Measurements from ENCODE around the gene RNF223. TPM values are rescaled to one million over a fixed set of nuclear protein-coding genes. Genes with fewer than 3 reads are reported as not detected.

Gene RNF223
- polyA plus RNA-seq, 1 experiment, result not detected

- CTCF ChIA-PET, result interaction anchor here (0.6 kb wide), 1 partner anchor 30 kb away, joined by 3 read pairs; no protein-coding TSS in a partner anchor
- no peak for TF ChIP-seq CTCF (IDR thresholded peaks at IDR 0.05; ENCODE audit: low read depth, low read length)
- Histone ChIP-seq H3K27ac (ENCODE audit: low read depth, low read length) (no peak overlapping the region), H3K9me3 (ENCODE audit: control insufficient read depth, insufficient read depth, low read length) (no peaks in the 10 kb centered on the region; the same call in 1 of the 2 replicates), H3K27me3 (ENCODE audit: control insufficient read depth, insufficient read depth, low read length) (no peaks in the 10 kb centered on the region), H3K4me3 (ENCODE audit: low read depth, low read length) (no peak overlapping the region)
- no peak for DNase-seq (ENCODE audit: low read depth, low spot score)
- POLR2A ChIA-PET, result no interaction called here
These were observed 25.3 kb downstream of the RNF223 start for GRCh38 chr1:1048765-1049164.

GRCh38 chr1:1047963-1048362, 26.1 kb downstream of the RNF223 start:
- no peak for TF ChIP-seq CTCF (IDR thresholded peaks at IDR 0.05; ENCODE audit: low read depth, low read length)
- H3K9me3 ChIP-seq (ENCODE audit: control insufficient read depth, insufficient read depth, low read length), result peaks cover 1% of the 10 kb centered on the region; the same call in 1 of the 2 replicates
- no peak for DNase-seq (ENCODE audit: low read depth, low spot score)
- POLR2A ChIA-PET, result no interaction called here
- no peak overlapping the region for H3K27ac ChIP-seq (ENCODE audit: low read depth, low read length)
- no peaks in the 10 kb centered on the region for H3K27me3 ChIP-seq (ENCODE audit: control insufficient read depth, insufficient read depth, low read length)
- no peak overlapping the region for H3K4me3 ChIP-seq (ENCODE audit: low read depth, low read length)
- CTCF ChIA-PET, result no interaction called here

- no peak for TF ChIP-seq CTCF (IDR thresholded peaks at IDR 0.05; ENCODE audit: low read depth, low read length)
- Histone ChIP-seq H3K4me3 (ENCODE audit: low read depth, low read length) (no peak overlapping the region), H3K9me3 (ENCODE audit: control insufficient read depth, insufficient read depth, low read length) (peaks cover 3% of the 10 kb centered on the region; the same call in 1 of the 2 replicates), H3K27ac (ENCODE audit: low read depth, low read length) (no peak overlapping the region), H3K27me3 (ENCODE audit: control insufficient read depth, insufficient read depth, low read length) (no peaks in the 10 kb centered on the region)
- no peak for DNase-seq (ENCODE audit: low read depth, low spot score)
- ChIA-PET CTCF (no interaction called here), POLR2A (no interaction called here)
These were observed 26.7 kb downstream of the RNF223 start for GRCh38 chr1:1047407-1047806.

- Histone ChIP-seq H3K27me3 (ENCODE audit: control insufficient read depth, insufficient read depth, low read length) (no peaks in the 10 kb centered on the region), H3K4me3 (ENCODE audit: low read depth, low read length) (no peak overlapping the region), H3K27ac (ENCODE audit: low read depth, low read length) (no peak overlapping the region), H3K9me3 (ENCODE audit: control insufficient read depth, insufficient read depth, low read length) (peaks cover 3% of the 10 kb centered on the region; the same call in 1 of the 2 replicates)
- no peak for TF ChIP-seq CTCF (IDR thresholded peaks at IDR 0.05; ENCODE audit: low read depth, low read length)
- ChIA-PET POLR2A (no interaction called here), CTCF (no interaction called here)
- no peak for DNase-seq (ENCODE audit: low read depth, low spot score)
These were observed 27.3 kb downstream of the RNF223 start for GRCh38 chr1:1046767-1047166.

- Histone ChIP-seq H3K27me3 (ENCODE audit: control insufficient read depth, insufficient read depth, low read length) (no peaks in the 10 kb centered on the region), H3K4me3 (ENCODE audit: low read depth, low read length) (no peak overlapping the region), H3K27ac (ENCODE audit: low read depth, low read length) (no peak overlapping the region), H3K9me3 (ENCODE audit: control insufficient read depth, insufficient read depth, low read length) (peaks cover 3% of the 10 kb centered on the region; the same call in 1 of the 2 replicates)
- ChIA-PET POLR2A (no interaction called here), CTCF (no interaction called here)
- no peak for DNase-seq (ENCODE audit: low read depth, low spot score)
- no peak for TF ChIP-seq CTCF (IDR thresholded peaks at IDR 0.05; ENCODE audit: low read depth, low read length)
These were observed 27.9 kb downstream of the RNF223 start for GRCh38 chr1:1046243-1046642.
